Cardiac fibroblast (primary cell): ENCODE results near the gene KIFBP.

ENCODE experiments used
- DNase-seq, 2 donors: peaks; one replicate each; pipeline versions ENCODE4 v3.0.0 to v3.0.0-alpha.2; 2010; ENCODE audit warnings: low read depth in 2 of 2
- H3K4me3 ChIP-seq, 2 donors: replicated peaks in 1 of 2; 1 replicate in 1 of 2; 2 replicates in 1 of 2; pipeline ENCODE4 v1.5.1; 2011; ENCODE audit warnings: low read depth in 2 of 2, low read length in 2 of 2, mild to moderate bottlenecking in 2 of 2, moderate library complexity in 1 of 2
- CTCF ChIP-seq: IDR thresholded peaks from one replicate; pipeline ENCODE4 v1.5.1; 2011; ENCODE audit warnings: low read depth, mild to moderate bottlenecking, low read length, inconsistent platforms

KIFBP gene

GRCh38 chr10:69065406-69066361, 77.1 kb downstream of the KIFBP start:
- H3K4me3 ChIP-seq: no peak overlapping the region
- DNase-seq: peak; percentile 94 to 95
- no peak for TF ChIP-seq CTCF
